ENCODE results near the gene GRIN1.
"Not testable (repeated sequence)": the region's sequence is repeated elsewhere in the genome, so short reads cannot be mapped to it uniquely, and the experiment has no call there.

GRIN1 gene

DNA sequence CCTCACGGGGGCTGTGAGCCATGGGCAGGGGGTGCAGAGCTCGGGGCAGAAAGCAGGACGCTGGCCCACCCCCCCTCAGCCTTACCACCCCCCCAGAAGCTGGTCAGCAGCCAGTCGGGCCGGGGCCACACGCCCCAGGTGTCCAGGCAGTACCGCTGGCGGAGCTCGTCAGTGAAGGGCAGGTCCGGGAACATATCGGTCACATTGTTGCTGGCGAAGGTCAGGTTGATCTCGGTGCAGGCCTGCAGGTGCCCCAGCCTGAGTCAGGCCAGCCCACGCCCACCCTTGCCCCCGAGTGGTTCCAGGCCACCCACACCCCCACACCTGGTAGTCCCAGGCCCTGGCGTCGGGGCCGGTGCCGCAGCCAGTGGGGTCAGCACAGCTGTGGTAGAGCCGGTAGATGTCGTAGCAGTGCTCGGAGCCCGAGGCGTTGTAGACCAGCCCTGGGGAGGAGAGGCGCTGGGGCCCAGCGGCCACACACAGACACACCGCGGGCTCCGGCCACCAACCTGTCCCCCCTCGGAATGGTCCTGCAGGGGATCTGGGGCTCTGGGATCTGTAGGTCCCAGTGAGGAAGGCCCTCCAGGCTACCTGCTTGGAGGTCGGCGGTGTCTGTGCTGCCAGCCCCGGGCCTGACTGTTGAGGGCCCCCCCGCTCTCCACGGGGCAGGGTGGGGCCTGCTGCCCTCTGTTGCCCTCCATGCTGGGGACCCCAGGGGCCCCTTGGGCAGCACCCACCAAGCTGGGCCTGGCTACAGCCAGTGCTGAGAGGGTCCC is 27.0 kb upstream of the GRIN1 start:
- no peak for DNase-seq

DNA sequence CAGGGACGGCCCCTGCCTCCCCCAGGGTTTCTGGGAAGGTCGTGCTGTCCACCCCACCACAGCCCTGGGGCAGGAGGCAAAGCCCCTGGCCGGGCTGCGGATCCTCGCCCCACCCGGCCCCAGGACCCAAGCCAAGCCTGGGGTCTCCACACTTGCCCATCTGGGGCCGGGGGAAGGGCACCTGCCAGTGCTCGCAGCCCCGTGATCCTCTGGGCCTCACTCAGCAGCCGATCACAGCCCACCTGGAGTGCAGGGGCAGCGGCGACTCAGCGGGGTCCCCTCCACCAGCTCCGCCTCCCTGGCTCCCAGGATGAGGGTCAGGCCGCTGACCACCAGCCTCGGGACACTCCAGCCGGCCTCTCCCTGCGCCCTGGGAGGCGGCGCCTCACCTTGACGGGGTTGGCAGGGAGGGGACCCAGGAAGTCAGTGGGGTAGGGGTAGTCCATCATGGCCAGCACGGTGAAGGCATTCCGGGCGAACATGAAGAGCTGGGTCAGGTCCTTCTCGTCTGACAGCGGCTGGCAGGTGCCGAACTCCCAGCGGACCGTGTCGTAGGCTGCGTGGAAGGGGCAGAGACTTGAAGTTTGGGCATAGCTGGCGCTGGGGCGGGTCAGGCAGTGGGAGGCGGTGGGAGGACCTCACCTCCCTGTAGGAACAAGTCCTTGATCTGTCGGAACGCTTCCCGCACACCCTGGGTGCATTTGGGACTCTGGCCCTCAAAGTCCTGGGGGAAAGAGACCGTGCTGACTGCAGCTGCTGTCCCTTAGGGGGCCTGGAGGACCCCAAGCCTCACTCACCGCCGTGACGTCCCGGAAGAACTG is 26.2 kb upstream of the GRIN1 start:
- DNase-seq, result no peak

DNA sequence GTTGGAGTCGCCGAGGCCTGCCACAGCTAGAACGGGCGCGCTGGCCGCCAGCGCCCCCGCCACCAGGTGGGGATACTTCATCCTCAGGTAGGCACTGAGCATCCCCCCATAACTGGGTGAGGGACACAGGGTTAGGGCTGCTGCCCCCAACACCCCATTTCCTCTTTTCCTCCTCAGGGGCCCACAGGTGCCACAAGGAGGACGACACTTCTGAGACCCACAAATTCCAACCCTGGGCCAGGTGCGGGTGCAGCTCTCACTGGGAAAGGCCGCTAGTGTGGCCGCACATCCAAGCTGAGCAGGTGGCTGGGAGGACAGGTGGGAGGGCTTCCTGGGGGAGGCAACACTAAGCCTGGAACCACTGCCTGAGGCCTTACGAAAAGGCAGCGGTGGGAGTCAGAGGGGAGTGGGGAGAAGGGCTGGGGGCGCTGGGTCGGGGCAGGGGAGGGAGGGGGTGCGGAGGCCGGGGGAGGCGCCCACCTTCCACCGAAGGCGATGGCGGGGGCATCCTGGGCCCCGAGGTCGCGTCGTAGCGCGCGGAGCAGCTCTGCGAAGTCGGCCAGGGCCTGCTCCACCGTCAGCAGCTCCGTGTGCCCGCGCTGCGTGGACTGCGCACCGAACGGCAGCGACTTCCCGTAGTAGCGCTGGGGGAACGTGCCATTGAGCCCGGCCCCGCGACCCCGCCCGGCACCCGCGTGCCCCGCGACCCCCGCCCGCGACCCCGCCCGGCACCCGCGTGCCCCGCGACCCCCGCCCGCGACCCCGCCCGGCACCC is 25.4 kb upstream of the GRIN1 start:
- peak; percentile 40 for DNase-seq

DNA sequence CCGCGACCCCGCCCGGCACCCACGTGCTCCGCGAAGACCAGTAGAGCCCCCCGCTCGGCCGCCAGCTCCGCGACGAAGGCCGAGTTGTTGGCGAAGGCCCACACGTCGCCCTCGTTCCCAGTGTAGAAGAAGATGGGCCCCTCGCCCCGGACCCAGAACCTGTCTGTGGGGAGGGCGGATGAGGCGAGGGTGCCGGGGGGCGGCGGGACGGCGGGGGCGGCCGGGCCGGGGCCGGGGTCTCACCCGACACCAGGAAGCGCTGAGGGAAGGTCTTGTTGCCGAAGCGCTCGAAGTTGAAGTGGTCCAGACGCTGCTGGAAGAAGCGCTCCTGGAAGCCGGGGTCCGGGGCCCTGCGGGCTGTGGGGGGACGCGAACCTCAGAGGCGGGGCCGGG is 24.7 kb upstream of the GRIN1 start:
- DNase-seq, result no peak

DNA sequence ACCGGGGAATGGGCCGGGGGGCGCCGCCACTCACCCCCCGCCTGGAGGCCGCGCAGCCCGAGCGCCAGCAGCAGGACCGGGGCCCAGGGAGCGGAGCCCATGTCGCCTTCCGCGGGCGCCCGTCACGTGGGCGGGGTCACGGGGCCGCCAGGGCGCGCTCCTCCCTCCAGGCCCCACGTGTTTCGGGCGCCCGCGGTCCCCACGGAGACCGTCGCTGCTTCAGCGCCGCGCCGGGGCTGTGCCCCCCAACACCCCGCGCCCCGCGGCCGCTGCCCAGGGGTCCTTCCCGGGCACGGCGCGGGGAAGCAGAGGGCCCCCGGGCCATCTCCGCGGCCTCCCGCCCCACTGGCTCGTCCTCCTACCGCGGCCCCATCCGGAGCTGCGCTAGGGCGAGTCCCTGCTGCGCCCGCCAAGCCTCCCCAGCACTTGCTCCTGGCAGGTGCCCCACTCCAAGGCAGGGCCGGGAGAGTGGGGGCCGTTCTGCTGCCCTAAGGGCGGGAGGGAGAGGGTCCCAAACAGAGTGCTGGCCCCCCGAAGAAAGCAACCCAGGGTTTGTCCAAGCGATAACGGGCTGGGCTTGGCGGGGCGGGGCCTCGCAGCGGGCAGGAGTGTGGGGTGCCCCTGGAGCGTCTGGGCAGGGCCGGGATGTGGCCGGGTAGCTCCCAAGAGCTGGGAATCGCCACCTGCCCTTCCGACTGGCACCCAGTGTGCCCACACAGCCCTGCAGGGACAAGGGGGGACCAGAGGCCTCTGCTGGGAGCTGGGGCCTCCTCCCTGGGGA is 24.2 kb upstream of the GRIN1 start, which contains the start of gene DPP7:
DPP7 (minus strand) TSS at position 121 of the 781 bp plus-strand sequence; CDS start at position 101, 20 bp downstream.
- DNase-seq, result peak; percentile 75

DNA sequence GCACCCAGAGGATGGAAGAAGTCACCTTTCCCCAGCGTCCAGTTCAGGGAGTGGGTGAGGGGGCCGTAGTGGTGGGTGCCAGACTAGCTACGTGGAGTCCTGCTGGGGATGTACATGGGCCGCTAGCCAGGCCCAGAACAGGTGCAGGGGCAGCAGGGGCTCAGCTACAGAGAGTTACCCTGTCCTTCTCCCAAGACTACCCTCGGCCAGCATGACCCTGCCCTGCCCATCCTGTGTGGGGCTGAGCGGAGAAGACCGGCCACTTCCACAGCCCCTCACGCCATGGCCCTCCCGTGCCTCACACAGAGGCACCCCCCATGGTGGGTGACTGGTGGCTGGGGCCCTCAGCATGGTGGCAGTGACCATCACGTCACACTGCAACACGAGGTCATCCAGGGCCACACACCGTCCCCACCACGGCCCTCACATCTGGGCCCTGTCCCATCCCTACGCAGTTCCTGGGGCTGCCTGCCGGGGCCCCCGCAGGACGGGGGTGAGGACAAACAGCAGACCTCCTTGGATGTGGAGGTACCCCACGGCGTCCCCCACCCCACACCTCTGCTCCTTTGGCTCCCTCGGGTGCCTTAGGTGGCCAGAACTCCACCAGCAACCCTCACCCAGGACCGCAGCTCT is 23.4 kb upstream of the GRIN1 start:
- DNase-seq, result no peak

DNA sequence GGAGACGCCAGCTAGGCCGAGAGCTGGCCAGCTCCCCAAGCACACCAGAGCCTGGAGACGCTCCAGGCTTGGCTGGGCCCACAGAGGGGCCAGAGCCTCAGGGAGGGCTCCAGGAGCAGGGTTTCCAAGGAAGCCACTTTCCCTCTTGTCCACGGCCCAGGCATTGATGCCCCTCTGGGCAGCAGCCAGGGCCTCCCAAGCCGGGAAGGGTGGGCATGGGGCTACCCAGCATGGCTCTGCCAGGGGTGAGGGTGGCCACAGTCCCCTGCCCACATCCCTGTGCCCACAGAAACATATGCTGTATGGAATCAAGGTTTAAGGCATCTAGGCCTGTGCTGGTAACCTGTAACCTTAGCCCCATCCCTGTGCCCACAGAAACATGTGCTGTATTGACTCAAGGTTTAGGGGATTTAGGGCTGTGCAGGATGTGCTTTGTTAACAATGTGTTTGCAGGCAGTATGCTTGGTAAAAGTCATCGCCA is 22.9 kb upstream of the GRIN1 start:
- DNase-seq, result no peak

DNA sequence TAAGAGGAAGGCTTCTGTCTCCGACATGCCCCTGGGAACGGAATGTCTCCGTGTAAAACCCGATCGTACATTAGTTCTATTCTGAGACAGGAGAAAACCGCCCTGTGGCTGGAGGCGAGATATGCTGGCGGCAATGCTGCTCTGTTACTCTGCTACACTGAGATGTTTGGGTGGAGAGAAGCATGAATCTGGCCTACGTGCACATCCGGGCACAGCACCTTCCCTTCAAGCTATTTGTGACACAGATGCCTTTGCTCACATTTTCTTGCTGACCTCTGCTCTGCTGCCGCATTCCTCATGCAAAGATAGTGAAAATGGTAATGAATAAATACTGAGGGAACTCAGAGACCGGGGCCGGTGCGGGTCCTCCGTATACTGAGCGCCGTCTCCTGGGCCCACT is 22.2 kb upstream of the GRIN1 start:
- no peak for DNase-seq

DNA sequence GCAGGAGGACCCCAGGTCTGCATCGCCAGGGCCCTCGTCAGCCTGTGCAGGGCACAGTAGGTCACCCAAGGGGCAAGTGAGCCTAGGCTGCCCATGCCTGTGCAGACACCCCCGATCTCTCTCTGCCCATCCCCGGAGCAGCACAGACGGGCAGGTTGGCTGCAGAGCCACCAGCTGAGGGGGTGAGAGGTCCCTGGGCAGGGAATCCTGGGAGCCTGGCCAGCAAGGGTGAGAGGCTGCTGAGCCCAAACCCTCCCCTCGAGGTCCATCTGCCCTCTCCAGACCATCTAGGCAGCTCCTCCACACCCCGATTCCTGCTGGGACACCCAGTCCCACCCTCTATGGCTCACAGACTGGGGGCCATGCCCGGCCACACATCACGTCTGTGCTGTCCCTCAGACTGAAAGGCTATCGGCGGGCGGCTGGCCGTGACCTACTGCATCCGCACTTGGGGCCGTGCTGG is 21.7 kb upstream of the GRIN1 start:
- DNase-seq, result no peak

DNA sequence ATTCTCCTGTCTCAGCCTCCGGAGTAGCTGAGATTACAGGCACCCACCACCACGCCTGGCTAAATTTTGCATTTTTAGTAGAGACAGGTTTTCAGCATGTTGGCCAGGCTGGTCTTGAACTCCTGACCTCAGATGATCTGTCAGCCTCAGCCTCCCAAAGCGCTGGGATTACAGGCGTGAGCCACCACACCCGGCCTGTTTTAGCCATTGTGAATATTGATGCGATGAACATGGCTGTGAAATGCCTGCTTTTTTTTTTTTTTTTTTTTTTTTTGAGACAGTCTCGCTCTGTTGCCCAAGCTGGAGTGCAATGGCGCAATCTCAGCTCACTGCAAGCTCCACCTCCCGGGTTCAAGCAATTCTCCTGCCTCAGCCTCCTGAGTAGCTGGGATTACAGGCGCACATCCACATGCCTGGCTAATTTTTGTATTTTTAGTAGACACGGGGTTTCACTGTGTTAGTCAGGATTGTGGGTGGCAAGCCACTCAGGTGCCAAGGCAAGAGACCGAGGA is 20.8 kb upstream of the GRIN1 start:
- not testable (repeated sequence) for DNase-seq

DNA sequence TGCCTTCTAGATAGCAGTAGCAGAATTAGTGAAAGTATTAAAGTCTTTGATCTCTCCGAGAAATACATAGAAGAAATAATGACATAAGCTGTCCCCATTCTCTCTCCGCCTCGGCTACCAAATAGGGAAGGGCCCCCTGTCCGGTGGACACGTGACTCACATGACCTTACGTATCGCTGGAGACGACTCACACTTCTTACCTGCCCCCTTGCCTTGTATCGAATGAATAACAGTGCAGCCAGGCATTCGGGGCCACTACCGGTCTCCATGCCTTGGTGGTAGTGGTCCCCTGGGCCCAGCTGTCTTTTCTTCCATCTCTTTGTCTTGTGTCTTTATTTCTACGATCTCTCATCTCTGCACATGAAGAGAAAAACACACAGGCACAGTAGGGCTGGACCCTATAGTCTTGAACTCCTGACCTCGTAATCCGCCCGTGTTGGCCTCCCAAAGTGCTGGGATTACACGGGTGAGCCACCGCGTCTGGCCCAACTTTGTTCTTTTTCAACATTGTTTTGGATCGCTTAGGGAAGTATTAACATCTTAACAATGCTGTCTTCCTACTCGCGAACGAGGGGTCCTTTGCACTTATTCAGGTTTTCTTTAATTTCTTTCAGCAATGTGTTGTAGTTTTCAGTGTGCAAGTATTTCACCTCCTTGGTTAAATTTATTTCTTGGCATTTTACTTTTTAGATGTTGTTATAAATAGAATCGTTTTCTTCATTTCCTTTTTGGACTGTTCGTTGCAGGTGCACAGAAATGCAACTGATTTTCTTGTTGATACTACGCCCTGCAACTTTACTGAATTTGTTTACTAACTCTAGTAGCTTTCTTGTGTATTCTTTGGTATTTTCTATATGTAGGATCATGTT is 16.8 kb upstream of the GRIN1 start:
- not testable (repeated sequence) for DNase-seq

DNA sequence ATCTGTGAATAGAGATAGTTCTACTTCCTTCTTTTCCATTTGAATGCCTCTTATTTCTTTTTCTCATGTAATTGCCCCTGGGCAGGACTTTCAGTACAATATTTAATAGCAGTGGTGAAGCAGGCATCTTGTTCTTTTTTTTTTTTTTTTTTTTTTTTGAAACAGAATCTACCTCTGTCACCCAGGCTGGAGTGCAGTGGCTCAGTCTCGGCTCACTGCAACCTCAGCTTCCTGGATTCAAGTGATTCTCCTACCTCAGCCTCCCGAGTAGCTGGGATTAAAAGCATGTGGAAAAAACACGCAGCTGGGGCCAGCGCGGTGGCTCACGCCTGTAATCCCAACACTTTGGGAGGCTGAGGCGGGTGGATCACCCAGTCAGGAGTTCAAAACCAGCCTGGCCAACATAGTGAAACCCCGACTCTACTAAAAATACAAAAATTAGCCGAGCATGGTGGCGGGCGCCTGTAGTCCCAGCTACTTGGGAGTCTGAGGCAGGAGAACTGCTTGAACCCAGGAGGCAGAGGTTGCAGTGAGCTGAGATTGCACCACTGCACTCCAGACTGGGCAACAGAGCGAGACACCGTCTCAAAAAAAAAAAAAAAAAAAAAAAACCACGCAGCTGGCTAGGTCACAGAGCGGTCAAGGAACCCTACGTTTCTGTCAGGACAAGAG is 16.0 kb upstream of the GRIN1 start:
- not testable (repeated sequence) for DNase-seq

DNA sequence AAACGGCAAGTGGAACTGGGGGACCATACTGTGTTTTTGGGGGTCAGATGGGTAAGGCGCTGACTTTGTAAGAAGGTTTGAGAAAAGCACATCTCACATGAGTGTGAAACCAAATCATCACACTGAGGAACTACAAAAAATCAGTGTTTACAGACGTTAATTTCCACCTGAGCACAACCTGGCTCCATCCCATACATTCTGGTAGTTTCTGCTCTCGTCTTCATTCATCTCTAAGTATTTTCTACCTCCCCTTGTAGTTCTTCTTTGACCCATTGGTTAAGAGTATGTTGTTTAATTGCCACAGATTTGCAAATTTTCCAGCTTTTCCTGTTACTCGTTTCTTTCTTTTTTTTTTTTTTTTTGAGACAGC is 15.5 kb upstream of the GRIN1 start:
- no peak for DNase-seq

DNA sequence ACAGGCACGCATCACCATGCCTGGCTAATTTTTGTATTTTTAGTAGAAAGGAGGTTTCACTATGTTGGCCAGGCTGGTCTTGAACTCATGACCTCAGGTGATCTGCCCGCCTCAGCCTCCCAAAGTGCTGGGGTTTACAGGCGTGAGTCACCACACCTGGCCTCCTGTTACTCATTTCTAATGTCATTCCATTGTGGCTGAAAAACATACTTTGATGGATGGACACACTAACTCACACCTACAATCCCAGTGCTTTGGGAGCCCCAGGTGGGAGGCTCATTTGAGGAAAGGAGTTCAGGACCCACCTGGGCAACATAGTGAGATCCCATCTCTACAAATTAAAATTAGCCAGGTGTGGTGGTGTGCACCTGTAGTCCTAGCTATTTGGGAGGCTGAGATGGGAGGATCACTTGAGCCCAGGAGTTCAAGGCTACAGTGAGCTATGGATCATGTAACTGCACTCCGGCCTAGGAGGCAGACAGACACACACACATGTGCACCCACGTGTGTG is 14.9 kb upstream of the GRIN1 start:
- not testable (repeated sequence) for DNase-seq

DNA sequence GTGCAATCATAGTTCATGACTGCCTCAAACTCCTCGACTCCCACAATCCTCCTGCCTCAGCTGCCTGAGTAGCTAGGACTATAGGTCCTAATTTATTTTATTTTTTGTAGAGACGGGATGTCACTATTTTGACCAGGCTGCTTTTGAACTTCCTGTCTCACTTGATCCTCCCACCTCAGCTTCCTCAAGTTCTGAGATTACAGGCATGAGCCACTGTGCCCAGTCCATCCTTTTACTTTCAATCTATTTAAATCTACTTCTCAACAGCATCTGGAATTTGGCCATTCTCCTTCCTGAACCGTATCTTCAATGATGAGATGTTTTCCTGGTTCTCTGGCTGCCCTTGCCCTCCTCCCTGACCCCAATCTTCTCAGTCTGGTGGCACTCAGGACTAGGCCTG is 12.2 kb upstream of the GRIN1 start:
- DNase-seq, result no peak

DNA sequence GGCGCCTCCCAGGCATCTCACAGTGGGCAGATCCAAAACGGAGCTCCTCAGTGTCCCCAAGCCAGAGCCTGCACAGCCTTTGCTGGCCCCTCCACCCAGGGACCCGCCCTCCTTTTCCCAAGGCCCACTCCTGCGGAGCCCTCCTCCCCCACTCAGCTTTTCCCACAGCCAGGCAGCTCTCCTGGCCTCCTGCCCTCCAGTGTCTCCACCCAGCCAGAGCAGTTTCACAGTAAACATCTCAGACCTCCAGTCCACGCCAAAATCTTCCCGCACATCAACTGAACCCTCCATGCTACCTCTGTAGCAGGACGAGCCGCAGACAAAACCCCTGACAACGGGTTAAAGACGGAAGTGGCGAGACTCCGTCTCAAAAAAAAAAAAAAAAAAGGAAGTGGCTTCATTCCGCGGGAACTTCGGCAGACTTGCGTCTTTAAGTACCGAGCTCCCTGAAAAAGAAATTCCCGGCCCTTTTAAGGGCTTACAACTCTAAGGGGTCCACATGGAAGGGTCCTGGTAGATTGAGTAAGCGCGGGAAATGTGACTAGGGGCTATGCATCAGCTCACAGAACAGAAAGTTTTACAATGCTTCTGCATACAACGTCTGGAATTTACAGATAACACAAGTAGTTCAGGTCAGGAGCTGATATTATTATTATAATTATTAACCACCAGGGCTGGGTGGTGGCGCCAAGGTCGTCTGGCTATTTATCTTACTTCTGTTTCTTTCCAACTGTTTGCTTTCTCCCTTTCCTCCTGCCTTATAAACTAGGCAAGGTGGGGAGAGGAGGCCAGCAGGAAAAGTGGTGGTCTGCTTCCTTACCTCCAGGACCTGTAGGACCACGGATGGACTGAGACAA is 11.4 kb upstream of the GRIN1 start:
- DNase-seq, result no peak

DNA sequence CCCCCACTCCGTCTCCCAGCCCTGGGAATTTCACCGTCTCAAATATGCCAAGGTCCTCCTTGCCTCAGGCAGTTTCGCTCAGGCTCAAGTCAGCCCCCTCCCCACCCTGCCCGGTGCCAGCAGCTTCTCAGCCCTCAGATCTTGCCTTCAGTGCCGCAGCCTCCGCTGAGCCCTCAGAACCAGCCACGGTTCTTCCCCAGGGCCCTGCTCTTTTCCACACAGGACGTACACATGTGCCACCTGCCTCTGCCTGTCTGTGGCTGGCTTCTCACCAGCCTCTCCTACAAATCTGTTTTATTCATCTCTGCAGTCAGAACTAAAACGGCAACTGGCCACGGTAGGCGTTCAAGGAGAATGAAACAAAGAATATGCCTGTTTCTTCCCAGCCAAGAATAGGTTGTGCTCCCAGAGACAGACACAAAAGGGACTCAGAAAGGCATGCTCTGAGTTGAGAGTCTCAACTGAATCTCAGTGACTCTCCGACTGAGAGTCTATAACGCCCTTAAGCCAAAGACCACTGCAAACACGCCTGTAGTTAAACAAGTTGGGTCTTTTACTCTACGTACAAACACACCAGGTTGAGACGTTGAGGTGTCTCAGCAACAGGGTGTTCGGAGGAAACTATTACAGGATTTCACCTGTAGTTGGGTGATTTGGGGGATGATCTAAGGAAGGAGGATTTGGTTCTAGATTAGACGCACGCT is 10.6 kb upstream of the GRIN1 start:
- peak; percentile 42 for DNase-seq

DNA sequence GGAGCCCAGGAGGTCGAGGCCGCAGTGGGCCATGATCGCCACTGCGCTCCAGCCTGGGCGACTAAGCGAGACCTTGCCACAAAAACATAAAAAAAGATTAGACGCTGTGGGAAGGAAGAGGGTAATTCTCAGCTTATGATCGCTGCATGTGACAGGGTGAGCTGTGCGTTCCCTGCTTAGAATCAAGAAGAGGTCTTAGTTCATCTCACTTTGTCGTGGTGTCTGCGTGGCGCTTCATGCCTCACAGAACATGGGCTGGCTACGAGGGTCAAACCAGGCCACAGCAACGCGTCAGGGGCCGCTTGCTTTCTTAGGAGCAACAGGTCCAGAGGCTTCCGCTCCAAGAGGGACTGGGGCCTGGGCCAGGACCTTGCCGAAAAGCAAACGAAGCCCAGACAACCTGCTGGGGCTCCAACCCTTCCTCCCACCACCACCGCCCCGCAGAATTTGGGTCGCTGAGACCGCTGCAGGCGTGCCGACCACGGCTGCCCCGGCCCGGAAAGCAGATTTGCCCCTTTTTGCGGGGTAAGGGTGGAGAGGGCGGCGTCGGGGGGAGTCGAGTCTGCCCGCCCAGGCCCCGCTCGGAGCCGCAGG is 10.0 kb upstream of the GRIN1 start:
- DNase-seq, result no peak

Data from stimulated activated CD4-positive, alpha-beta T cell treated with anti-CD3 and anti-CD28 coated beads, Interleukin-1b, Interleukin-23, amount 100 ng/mL, for 48 hours (primary cell).